ENCODE measurements around the gene AGBL5. TPM values are rescaled to one million over a fixed set of nuclear protein-coding genes. Genes with fewer than 3 reads are reported as not detected.

AGBL5 gene
- total and polyA plus RNA-seq, 2 donors (not counting 1 experiment from before 2014, with no cell fraction given), result 10.0 to 17.5 TPM

DNA sequence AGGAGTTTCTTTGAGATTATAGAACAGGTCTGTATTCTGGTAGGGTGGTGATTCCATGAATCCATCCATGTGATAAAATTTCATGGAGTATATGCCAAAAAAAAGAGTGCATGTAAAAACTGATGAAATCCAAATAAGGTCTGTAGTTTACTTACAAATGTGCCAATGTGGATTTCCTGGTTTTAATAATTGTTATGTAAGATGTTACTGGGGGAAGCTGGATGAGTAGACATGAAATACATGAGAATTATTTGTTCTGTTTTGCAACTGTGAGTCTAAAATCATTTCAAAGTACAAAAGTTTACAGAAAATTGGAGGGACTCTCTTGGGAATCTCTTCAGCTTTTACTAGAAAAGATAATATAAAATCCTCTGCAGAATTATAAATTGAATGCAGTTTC is 42.4 kb upstream of the AGBL5 start:
- Histone ChIP-seq H3K36me3 (replicated peaks in 1 of 2; ENCODE audit: control extremely low read depth in 1 of 2, control insufficient read depth in 1 of 2, extremely low read depth in 1 of 2, insufficient read depth in 2 of 2, low read length in 1 of 2) (no peaks in the 10 kb centered on the region), H4K20me1 (ENCODE audit: control insufficient read depth, insufficient read depth, low read length, poor library complexity, severe bottlenecking) (no peaks in the 10 kb centered on the region), H3K9me3 (ENCODE audit: control extremely low read depth in 1 of 3, control insufficient read depth in 2 of 3, insufficient read depth in 1 of 3, low read length in 2 of 3) (no peaks in the 10 kb centered on the region), H3K4me3 (ENCODE audit: control extremely low read depth in 1 of 5, extremely low read depth in 1 of 5, insufficient read depth in 1 of 5, low read depth in 2 of 5, low read length in 4 of 5) (no peak overlapping the region), H3K9ac (ENCODE audit: low read length) (no peak overlapping the region), H3K27me3 (replicated peaks in 1 of 4; ENCODE audit: control extremely low read depth in 1 of 4, control insufficient read depth in 3 of 4, insufficient read depth in 4 of 4, low read length in 3 of 4) (peaks cover 0 to 4% (median 0%) of the 10 kb centered on the region in 4 experiments), H3K4me1 (ENCODE audit: control insufficient read depth in 2 of 2, insufficient read depth in 2 of 2, low read length in 2 of 2) (no peaks in the 10 kb centered on the region), H3K4me2 (replicated peaks; ENCODE audit: low read depth, low read length, poor library complexity, severe bottlenecking) (no peak overlapping the region), H3K27ac (ENCODE audit: low read length in 2 of 2) (no peak overlapping the region), H2AFZ (ENCODE audit: insufficient read depth, low read depth, low read length, poor library complexity, severe bottlenecking) (no peak overlapping the region), H3K79me2 (ENCODE audit: control insufficient read depth, insufficient read depth, low read length) (no peaks in the 10 kb centered on the region)
- CTCF ChIA-PET, result no interaction called here
- Mint-ChIP-seq H3K4me1 (no peaks in the 10 kb centered on the region), H3K9me3 (ENCODE audit: insufficient read depth) (no peaks in the 10 kb centered on the region), H3K27ac (no peak overlapping the region), H3K27me3 (peaks cover 18% of the 10 kb centered on the region), H3K4me3 (no peak overlapping the region)
- DNase-seq (no peak), ATAC-seq (ENCODE audit: low read depth) (no peak)
- intact Hi-C loops (cut with micrococcal nuclease), result no loop called here
- TF ChIP-seq EZH2 (IDR thresholded peaks at IDR 0.05; ENCODE audit: borderline replicate concordance, insufficient read depth, low read depth, low read length, poor library complexity, severe bottlenecking), result no peak
- POLR2A ChIA-PET, result no interaction called here

DNA sequence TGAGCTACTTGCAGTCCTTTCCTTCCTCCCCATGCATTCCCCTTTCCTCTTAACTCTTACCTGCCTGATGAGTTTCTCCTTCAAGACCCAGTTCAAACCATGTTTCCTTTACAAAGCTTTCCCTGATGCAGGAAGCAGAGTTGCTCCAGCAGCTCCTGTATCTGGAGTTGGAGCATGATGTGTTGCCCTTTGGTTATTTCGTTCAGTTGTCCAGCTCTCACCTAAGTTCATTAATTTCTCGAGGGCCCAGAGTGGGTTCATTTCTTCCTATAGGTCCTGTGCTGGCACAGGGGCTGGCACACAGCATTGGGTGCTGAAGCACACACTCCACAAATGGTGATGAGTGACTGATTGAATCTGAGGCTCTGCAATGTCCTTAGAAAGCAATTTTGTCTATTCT is 41.8 kb upstream of the AGBL5 start:
- Histone ChIP-seq H3K27me3 (replicated peaks in 1 of 4; ENCODE audit: control extremely low read depth in 1 of 4, control insufficient read depth in 3 of 4, insufficient read depth in 4 of 4, low read length in 3 of 4) (peaks cover 0 to 4% (median 0%) of the 10 kb centered on the region in 4 experiments), H3K9me3 (ENCODE audit: control extremely low read depth in 1 of 3, control insufficient read depth in 2 of 3, insufficient read depth in 1 of 3, low read length in 2 of 3) (no peaks in the 10 kb centered on the region), H3K27ac (ENCODE audit: low read length in 2 of 2) (no peak overlapping the region), H3K36me3 (replicated peaks in 1 of 2; ENCODE audit: control extremely low read depth in 1 of 2, control insufficient read depth in 1 of 2, extremely low read depth in 1 of 2, insufficient read depth in 2 of 2, low read length in 1 of 2) (no peaks in the 10 kb centered on the region), H3K4me2 (replicated peaks; ENCODE audit: low read depth, low read length, poor library complexity, severe bottlenecking) (no peak overlapping the region), H3K9ac (ENCODE audit: low read length) (no peak overlapping the region), H3K4me1 (ENCODE audit: control insufficient read depth in 2 of 2, insufficient read depth in 2 of 2, low read length in 2 of 2) (no peaks in the 10 kb centered on the region), H4K20me1 (ENCODE audit: control insufficient read depth, insufficient read depth, low read length, poor library complexity, severe bottlenecking) (no peaks in the 10 kb centered on the region), H2AFZ (ENCODE audit: insufficient read depth, low read depth, low read length, poor library complexity, severe bottlenecking) (no peak overlapping the region), H3K4me3 (ENCODE audit: control extremely low read depth in 1 of 5, extremely low read depth in 1 of 5, insufficient read depth in 1 of 5, low read depth in 2 of 5, low read length in 4 of 5) (no peak overlapping the region), H3K79me2 (ENCODE audit: control insufficient read depth, insufficient read depth, low read length) (no peaks in the 10 kb centered on the region)
- Mint-ChIP-seq H3K4me1 (no peaks in the 10 kb centered on the region), H3K27me3 (peaks cover 18% of the 10 kb centered on the region), H3K4me3 (no peak overlapping the region), H3K9me3 (ENCODE audit: insufficient read depth) (no peaks in the 10 kb centered on the region), H3K27ac (no peak overlapping the region)
- intact Hi-C loops (cut with micrococcal nuclease), result no loop called here
- ChIA-PET POLR2A (no interaction called here), CTCF (no interaction called here)
- DNase-seq (no peak), ATAC-seq (ENCODE audit: low read depth) (no peak)
- WGBS (ENCODE audit: insufficient coverage), result 73% methylated on average over 2 of the region's 2 CpGs
- TF ChIP-seq, protein P1, sequence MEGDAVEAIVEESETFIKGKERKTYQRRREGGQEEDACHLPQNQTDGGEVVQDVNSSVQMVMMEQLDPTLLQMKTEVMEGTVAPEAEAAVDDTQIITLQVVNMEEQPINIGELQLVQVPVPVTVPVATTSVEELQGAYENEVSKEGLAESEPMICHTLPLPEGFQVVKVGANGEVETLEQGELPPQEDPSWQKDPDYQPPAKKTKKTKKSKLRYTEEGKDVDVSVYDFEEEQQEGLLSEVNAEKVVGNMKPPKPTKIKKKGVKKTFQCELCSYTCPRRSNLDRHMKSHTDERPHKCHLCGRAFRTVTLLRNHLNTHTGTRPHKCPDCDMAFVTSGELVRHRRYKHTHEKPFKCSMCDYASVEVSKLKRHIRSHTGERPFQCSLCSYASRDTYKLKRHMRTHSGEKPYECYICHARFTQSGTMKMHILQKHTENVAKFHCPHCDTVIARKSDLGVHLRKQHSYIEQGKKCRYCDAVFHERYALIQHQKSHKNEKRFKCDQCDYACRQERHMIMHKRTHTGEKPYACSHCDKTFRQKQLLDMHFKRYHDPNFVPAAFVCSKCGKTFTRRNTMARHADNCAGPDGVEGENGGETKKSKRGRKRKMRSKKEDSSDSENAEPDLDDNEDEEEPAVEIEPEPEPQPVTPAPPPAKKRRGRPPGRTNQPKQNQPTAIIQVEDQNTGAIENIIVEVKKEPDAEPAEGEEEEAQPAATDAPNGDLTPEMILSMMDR (IDR thresholded peaks at IDR 0.05), result no peak
- TF ChIP-seq EZH2 (IDR thresholded peaks at IDR 0.05; ENCODE audit: borderline replicate concordance, insufficient read depth, low read depth, low read length, poor library complexity, severe bottlenecking), result no peak
